COLO668 (cell line): Measurements from ENCODE around the gene RPTOR.
A peak's percentile ranks its signal among the peaks of the same experiment; 100 is the strongest.

Experiments
- DNase-seq: peaks from one replicate; lab custom pipeline; 2025; ENCODE audit not compliant: unreplicated experiment; lab: John Stamatoyannopoulos, UW

Gene RPTOR

DNA sequence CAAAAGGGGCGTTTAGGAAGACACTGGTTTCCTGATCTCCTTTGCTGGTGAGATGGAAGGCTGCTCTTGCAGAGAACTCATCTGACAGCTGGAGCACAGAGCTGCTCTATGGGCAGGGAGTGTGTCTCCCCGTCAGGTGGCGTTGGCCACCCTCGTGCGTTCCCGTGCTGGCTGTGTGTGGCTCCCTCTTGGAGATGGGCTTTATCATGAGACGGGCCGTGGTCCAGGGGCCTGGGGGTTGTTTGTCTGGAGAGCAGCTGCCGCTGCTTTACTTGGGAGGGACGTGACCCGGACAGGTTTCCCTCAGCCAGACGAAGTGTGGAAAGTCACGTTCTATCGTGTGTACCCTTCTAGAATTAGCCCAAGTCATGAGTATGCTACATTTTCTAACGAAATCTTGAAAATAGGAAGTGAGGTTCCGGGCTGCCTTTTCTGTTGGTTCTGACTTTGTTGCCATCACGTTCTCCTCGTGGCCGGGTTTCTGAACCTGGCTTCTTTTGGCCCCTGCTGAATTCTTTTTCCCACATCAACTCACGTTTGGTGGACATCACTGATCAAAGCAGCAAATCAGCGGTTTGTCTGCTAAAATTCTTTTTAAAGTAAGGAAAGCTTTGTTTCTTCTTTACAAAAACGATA, 341.4 kb downstream of the RPTOR start:
- DNase-seq, result no peak

DNA sequence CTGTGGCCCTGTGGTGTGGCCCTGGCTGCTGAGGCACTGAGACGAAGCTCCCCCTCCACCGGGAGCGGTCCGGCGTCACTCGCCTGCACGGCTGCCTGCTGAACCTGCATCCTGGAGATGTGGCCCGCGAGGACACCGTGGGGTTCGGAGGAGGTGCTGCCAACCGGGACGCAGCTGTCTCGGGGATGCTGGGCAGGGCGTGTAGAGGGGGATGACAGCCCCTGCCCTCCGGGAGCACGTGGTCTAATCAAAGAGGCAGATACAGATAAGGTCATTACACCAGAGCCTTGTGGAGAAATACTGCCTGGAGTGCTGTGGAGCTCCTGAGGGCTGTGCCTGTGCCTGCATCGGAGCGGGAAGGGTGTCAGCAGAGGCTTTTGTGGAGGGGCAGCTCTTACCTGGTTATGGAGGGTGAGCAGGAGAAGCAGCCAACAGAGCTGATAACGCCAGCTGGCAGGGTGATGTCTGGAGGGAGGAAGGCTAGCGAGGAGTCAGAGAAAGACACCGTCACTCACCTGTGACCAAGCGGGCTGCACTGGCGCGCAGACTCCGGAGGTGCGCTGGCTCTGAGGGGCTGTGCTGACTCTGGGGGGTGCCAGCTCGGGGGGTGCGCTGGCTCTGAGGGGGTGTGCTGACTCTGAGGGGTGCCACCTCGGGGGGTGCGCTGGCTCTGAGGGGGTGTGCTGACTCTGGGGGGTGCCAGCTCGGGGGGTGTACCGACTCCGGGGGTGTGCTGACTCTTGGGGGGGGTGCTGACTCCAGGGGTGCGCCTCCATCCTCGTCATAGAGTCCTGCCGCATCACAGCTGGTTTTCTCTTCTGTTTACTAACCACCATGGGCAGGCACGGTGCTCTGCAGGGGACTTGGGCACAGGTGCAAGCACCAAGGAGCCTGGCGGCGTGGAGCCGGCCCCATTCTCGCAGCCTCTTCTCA, 342.3 kb downstream of the RPTOR start:
- no peak for DNase-seq

DNA sequence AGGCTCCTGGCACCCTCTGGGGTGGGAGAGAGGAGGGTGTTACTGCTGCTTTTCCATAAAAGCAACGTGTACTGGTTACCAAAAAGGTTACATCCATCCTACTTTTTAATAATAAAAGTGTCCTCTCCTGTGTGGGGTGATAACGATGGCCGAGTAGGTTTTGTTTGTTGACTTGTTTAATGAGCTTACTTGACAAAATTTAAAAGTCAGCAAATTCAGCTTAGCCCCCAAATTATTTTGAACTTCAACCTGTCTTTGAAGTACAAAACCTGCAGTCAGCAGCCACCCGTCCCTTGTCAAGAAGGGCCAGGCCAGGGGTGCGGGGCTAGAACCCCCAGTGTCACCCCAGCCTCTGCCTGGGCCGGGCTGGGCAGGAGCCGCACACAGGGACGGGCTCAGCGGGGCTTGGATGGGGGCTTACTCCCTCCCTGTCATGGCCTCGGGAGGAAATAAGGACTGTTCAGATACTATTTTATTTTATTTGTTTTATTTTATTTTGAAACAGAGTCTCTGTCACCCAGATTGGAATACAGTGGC, 343.1 kb downstream of the RPTOR start:
- DNase-seq, result no peak

DNA sequence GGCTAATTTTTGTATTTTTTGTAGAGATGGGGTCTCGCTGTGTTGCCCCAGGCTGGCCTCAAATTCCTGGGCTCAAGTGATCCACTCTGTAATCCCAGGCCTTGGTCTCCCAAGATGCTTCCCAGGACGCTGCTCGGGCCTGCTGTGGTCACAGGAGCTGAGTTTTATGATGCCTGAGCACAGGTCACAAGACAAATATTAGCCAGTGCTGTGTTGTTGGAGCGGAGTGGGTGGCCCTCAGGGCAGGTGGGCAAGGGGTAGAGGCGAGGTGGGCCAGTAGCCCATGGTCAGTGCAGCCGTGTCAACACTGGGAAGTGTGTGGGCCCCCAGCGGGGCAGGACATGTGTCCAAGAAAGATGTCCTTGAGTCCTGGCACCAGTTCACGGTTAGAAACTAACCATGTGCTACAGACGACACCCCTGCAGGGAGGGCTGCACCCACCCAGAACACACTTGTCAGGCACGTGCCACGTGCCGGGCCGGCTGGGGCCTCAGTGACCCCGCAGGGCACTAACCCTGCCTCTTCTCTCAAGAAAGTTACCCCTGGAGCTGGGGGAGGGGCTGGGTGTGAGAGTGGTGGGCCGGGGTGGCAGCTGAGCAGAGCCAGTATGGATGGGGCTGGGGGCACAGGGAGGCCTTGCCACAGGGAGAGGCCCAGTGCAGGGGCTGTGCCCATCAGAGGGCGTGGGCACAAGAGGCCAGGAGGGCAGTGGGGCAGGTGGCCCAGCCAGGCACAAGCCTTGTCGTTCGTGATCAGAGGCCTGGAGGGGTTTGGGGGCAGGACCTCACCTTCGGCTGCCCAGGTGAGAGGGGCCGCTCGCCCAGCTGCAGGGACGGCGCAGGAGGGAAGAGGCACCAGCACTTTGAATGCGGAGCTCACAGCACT, 343.9 kb downstream of the RPTOR start:
- DNase-seq, result no peak

DNA sequence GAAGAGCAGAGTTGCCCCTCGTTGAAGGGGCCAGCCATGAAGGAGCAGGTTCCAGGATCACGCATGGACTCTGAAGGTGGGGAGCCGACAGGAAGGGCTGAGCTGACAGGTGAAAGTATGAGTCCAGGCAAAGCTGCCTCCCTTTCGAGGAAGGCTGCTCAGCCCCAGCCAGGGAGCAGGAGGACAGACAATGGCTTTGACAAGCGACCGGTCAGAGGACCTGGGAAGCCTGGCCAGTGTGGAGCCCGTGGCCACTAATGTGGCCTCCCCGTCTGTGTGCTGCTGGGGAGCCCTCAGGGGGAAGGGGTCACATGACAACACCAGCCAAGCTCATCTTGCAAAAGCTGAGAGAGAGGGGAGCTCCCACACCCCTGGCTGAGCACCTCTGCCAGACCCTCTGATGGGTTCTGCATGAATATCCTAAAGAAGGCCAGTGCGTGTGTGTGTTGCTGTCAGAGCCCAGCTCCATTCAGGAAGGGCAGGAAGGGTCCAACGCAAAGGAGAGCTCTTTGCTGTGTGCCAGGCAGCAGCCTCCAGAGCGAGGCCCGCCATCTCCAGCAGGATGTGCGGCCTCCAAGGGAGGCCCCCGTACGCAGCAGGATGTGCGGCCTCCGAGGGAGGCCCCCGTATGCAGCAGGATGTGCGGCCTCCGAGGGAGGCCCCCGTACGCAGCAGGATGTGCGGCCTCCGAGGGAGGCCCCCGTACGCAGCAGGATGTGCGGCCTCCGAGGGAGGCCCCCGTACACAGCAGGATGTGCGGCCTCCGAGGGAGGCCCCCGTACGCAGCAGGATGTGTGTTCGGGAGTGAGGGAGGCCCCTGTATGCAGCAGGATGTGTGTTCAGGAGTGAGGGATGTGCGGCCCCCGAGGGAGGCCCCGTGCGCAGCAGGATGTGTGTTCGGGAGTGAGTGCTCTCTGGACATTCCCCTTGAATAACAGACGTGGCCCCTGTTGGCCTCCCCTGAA, 344.9 kb downstream of the RPTOR start:
- no peak for DNase-seq

DNA sequence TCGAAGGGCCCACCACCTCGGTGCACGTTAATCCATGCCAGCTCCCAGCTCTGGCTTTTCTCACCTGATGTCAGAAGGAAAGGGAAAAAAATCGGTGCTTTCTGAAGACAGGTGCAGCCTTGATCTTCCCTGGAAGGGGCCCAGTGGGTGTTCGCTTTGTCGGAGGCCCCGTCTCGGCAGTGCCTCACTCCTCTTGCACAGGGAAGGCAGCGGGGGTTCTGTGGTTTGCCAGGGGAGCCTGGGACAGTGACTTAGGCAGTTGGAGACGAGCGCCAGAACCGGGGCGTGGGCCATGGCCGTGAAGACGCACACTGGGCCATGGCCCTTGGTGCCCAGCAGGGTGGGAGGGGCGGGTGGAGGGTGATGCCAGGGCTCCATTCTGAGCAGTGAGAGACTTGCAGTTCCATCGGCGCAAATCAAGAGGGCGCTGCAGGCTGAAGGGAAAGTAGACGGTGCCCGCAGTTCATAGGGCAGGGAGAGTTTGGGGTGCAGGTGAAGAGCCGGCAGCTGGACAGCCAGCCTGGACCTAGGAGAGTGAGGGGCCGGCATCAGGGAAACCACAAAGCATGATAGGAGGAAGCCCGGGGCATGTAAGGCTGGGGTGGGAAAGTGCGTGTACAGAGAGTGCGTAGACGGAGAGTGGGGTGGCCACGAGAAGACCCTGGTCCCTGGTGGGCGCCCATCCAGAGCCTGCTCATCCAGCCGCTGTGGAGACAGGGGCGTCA, 345.7 kb downstream of the RPTOR start:
- no peak for DNase-seq

DNA sequence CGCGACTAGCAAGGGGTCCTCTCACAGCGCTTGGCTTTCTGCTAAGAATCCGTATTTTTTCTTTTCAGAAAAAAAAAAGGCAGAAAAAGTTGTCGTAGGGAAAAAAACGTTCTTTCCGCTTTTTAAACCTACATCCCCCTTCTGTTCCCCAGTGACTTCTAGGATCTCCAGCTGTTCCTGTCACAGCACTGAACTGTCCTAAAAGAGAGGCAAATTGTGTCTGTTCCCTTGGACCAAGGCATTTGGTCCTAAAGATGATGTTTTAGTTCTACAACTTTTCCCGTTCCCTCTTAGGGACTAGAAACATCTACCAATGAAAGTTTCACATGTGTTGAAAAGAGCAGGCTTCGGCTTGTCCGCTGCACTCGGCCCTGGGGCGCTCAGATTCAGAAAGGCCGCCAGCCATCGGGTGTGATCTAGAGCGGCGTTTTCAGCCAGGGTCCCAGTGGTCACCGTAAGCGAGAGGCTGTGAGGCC, 346.3 kb downstream of the RPTOR start:
- DNase-seq, result no peak

DNA sequence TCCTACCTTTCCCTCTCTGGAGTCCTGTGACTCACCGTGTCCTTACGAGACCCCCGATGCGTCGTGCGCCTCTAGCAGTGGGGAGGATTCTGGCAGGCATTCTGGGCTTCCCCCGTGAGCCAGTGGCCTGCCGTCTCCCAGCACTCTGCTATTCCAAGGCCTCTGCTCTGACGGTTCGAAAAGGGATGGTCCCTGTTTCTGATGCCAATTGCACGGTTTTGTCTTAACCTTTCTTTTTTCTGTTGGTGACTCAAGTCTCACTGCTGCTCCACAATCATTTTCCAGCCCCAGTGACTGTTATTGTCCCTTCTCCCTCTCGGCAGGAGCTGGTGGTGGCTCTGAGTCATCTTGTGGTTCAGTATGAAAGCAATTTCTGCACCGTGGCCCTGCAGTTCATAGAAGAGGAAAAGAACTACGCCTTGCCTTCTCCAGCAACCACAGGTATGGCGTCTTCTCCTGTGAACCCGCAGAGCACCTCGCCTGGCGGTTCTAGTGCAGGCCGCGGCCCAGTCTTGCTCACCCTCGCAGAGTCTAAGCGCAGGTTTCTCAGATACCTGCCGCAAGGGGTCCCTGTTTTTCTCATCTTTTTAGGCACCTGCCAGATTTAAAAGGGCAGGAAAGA, 346.9 kb downstream of the RPTOR start:
- no peak for DNase-seq

DNA sequence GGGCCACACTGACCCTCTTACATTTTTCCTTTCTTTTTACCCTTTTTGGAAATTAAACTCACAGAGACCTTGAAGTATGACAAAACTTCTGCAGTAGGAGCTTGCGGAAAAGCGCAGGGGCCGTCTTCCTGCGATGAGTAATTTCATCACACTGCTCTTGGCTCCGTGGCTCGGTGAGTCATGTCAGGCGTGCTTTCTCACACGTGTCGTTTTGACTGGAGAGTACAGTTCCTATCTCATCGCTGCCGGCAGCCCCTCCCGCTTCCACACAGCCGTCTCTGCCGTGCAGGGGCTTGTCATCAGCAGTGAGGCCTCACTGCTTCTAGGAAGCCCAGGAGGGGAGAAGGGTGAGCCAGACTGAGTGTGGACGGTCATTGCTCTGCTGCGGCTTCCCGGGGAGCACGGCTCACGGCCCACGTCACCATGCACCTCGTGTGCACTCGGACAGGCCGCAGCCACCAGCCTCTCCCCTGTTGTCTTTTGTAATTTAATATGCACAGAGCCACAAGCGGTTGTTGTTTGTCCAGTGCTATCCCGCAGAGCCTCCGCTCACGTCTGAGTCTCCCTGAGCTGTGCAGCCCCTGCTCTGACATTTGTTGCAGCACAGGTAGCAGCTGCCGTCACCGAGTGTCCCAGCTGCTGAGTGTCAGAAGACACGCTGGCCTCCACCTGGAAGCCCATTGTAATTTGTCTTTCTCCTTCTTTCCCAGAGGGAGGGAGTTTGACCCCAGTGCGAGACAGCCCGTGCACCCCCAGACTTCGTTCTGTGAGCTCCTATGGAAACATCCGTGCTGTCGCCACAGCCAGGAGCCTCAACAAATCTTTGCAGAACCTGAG, 347.6 kb downstream of the RPTOR start:
- DNase-seq, result peak; percentile 44

DNA sequence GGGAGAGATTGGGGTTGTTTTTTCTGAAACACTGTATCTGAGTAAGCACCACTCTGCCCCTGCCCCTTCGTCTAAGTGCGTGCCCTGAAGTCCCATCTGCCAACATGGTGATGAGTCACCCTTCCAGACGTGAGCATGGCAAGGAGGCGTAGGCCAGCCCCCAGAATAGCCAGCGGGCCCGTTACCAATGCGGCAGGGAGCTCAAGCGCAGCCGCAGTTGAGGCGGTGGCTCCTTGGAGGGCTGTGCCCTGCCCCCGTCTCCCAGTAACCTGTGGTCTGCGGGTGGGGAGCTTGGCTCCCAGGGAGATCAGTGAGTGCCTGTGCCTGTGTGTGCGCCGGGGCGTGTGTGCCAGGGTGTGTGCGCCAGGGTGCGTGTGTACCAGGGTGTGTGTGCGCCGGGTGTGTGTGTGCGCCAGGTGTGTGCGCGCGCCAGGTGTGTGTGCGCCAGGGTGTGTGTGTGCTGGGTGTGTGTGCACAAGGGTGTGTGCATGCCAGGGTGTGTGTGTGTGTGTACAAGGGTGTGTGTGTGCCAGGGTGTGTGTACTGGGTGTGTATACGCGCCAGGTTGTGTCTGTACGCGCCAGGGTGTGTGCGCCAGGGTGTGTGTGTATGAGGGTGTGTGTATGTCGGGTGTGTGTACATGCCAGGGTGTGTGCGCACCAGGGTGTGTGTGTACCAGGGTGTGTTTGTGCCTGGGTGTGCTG, 348.4 kb downstream of the RPTOR start:
- DNase-seq, result no peak

DNA sequence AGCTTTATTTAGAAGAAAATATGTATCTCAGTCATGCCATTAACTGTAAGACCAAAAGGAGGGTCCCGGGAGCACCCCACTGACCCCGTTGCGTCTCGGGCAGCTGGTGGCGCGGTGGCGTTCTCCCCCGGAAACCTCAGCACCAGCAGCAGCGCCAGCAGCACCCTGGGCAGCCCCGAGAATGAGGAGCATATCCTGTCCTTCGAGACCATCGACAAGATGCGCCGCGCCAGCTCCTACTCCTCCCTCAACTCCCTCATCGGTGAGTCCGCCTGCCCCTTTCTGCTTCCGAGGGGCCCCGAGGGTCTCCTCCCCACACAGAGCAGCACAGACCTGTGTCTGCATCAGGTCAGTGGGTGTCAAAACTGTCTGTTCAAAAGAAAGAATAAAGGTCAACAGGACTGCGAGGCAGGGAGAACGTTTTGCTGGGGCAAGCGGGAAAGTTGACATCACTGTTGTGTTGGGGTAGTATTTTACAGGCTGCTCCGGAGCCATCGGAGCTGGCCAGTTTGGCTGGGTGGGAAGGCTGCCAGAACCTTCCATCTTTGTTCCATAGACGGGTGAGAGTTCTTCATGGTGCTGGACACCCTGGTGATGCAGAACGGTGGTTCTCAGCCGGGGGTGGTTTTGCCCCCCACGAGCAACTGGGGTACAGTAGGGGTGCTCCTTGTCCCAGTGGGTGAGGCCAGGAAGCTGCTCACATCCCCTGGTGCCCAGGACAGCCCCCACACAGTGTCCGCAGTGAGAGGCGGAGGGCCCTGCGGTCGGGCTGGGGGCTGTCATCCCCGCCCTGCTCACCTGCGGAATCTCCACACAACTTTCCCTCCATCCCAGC, 349.2 kb downstream of the RPTOR start:
- no peak for DNase-seq

DNA sequence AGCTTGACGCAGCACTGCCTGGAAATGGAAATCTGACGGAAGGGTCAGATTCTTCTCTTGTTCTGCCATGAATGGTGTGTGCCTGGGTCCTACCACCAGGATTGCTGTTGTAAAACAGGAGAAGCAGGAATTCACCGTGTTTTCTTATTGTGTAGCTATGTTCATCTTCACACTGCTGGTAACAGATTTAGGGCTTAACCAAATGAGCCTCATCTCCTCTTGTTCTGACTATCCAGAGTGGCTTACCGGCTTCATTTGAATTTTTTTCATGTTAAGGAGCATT, 349.7 kb downstream of the RPTOR start:
- DNase-seq, result no peak

DNA sequence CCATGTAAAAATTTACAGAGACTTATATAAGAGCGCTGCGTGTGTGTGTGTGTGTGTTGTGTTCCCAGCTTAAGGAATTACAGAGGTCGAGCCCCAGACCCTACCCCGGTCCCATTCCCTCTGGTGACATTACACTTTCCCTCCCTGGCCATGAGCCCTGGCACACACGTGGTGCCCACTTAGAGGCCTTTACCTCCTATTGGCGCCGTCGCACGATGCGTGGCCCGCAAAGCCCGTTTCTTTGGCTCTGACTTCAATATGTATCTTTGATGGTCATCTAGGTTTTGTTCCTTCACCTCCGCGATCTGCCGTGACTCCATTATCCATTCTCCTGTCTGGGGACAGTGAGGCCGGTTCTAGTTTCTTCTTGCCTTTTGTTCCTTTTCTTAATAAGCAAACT, 350.1 kb downstream of the RPTOR start:
- DNase-seq, result no peak

DNA sequence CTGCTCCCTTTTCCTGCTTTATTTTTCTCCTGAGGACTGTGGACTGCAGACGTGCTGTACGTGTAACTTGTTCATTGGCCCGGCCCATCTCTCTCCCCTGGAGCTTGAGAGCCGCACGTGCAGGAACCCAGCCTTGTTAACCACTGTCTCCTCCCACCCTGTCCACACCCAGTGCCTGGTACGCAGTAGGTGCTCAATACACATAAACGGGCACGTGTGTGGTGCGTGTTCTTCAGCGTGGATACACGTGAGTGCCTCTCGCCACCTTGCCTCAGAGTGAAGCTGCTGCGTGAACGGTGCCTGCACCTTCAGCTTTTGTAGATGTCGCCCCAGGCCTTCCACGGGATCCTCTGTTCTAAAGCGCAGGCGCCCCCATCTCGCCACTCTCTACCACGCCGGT, 350.7 kb downstream of the RPTOR start:
- no peak for DNase-seq

DNA sequence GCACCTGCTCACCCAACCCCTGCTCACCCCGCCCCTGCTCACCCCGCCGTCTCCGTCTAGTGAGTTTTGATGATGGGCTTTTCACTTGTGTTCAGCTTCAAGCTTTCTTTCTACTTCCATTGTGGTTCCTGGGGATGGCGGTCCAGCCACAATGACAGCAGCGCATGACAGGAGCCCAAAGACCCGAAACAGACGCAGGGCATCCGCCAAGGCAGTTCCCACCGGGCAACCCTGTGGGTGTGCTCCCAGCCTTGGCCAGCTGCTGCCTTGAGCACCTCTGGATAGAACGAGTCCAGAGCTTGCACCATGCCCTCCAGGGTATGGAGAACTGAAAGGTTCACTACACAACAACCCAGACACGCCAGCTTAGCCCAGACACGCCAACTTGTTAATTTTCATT, 354.1 kb downstream of the RPTOR start:
- no peak for DNase-seq

DNA sequence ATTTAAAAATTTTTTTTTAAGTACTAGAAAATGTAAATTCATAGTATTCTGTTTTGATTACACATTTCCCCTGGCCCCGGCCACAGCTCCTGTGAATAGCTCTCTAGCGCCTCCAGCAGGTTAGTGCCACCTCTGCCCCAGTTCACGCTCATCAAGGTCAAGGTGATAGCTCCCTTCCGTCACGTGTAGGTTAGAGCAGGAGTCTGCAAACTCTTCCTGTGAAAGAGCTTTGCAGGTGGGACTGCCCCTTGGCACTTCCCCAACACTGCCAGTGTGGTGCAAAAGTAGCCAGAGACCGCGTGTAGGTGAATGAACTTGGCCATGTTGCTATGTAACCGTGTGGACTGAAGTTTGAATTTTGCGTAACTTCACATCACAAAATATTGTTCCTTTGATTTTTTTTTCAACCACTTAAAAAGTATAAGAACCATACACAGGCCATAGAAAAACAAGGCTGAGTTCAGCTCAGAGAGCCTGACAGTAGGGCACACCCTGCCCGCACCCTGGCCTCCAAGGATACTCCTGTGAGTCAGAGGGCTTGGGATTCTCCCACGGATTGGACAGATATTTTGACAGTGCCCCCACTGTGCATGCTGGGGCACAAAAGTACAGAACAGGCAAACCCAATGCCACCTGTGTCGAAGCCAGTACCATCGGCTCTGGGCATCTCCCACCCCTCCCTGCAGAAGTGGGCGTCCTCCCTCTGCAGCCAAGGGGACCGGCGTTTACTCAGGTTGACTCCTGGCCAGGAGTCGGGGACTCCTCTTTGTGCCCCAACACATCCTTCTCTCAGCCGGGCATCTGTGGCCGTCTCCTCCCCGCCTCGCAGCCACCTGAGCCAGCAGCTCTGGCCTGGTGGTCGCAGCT, 355.0 kb downstream of the RPTOR start:
- DNase-seq, result peak; percentile 13
